Gastroesophageal sphincter (tissue), 4 donors: ENCODE measurements around the gene ARRB1. TPM values are rescaled to one million over a fixed set of nuclear protein-coding genes. Genes with fewer than 3 reads are reported as not detected.

Experiments
- ATAC-seq: fragments of 150-250 bp; one replicate; pipeline ENCODE4 v1.9.1; 2016; ENCODE audit warnings: mild to moderate bottlenecking, moderate library complexity
- H3K27ac ChIP-seq, 4 donors: fragments of 200-600 bp; sonication (generic) in 3 of 4; 1 replicate in 3 of 4; 2 replicates in 1 of 4; pipeline ENCODE4 v1.5.1; 2016 to 2019
- H3K27me3 ChIP-seq: fragments of 200-600 bp; sonication (generic); one replicate; pipeline ENCODE4 v1.5.1; 2019
- H3K36me3 ChIP-seq, 2 donors: fragments of 200-600 bp; sonication (generic); one replicate each; pipeline ENCODE4 v1.5.1; 2019; ENCODE audit warnings: control low read depth in 1 of 2
- H3K4me1 ChIP-seq, 3 donors: fragments of 200-600 bp; sonication (generic); 1 replicate in 2 of 3; 2 replicates in 1 of 3; pipeline ENCODE4 v1.5.1; 2016 to 2019; ENCODE audit warnings: control low read depth in 2 of 3
- H3K4me3 ChIP-seq, 2 donors: fragments of 200-600 bp; sonication (generic); one replicate each; pipeline ENCODE4 v1.5.1; 2019; ENCODE audit warnings: mild to moderate bottlenecking in 1 of 2, moderate library complexity in 1 of 2
- H3K9me3 ChIP-seq, 3 donors: fragments of 200-600 bp; sonication (generic); one replicate each; pipeline ENCODE4 v1.5.1; 2017 to 2019; ENCODE audit warnings: control low read depth in 2 of 3
- CTCF ChIP-seq, 4 experiments: fragments of 200-600 bp in 2 of 4; fragments of 450-650 bp in 2 of 4; sonication (generic) in 1 of 4; IDR thresholded peaks; one replicate each; pipeline ENCODE4 v1.5.1; 2017 to 2019; ENCODE audit warnings: antibody characterized with exemption in 4 of 4, mild to moderate bottlenecking in 2 of 4, moderate library complexity in 2 of 4
- EP300 ChIP-seq: sonication (generic); formaldehyde crosslinking; IDR thresholded peaks from one replicate; pipeline ENCODE4 v1.6.1; 2017; ENCODE audit warnings: antibody characterized with exemption, mild to moderate bottlenecking
- POLR2A ChIP-seq, 2 donors: fragments of 450-650 bp; IDR thresholded peaks; one replicate each; pipeline ENCODE4 v1.6.1; 2017; ENCODE audit warnings: antibody characterized with exemption in 2 of 2, mild to moderate bottlenecking in 2 of 2, moderate library complexity in 1 of 2
- POLR2AphosphoS5 ChIP-seq: sonication (generic); formaldehyde crosslinking; IDR thresholded peaks from one replicate; pipeline ENCODE4 v1.6.1; 2017; ENCODE audit warnings: antibody characterized with exemption
- WGBS, 2 donors: methylation state at CpG; one replicate each; pipeline ENCODE4 v1.1.5; 2018; ENCODE audit warnings: low coverage in 1 of 2; 5-methylcytosine and 5-hydroxymethylcytosine counted together
- total RNA-seq, 4 donors: library from RNA; depleted of rRNA; stranded (reverse); fragments of >200 nt; gene quantifications; one replicate each; pipeline ENCODE4 v1.1.0, GENCODE V29; 2016

The ARRB1 gene
- total RNA-seq, 4 donors from 2014 or later: 72.3 to 120 (median 93.0) TPM

- 97% methylated on average over 5 of the region's 27 CpGs; no CpG with 5 or more reads in 1 of the 2 donors for WGBS, 2 donors
- Histone ChIP-seq H3K27me3 (no peaks in the 10 kb centered on the region), H3K27ac (peak overlapping the region in 1 of 4 donors; percentile 22), H3K4me1 (peaks cover 0 to 9% (median 0%) of the 10 kb centered on the region in 3 donors), H3K36me3 (peaks cover 0 to 76% of the 10 kb centered on the region in 2 donors), H3K4me3 (no peak overlapping the region), H3K9me3 (no peaks in the 10 kb centered on the region)
- TF ChIP-seq CTCF (IDR thresholded peaks at IDR 0.05): no peak
- TF ChIP-seq EP300: no peak
- TF ChIP-seq POLR2AphosphoS5: no peak
- no peak for TF ChIP-seq POLR2A (IDR thresholded peaks at IDR 0.05)
- no peak for ATAC-seq
These were observed 84.1 kb downstream of the ARRB1 start for GRCh38 chr11:75267171-75267970.

GRCh38 chr11:75265851-75266531 is 85.5 kb downstream of the ARRB1 start:
- ATAC-seq: peak; percentile 34
- Histone ChIP-seq H3K36me3 (peaks cover 0 to 63% of the 10 kb centered on the region in 2 donors), H3K4me3 (no peak overlapping the region), H3K27ac (peak overlapping the region in 3 of 4 donors; percentile 22 to 51 (median 24)), H3K9me3 (no peaks in the 10 kb centered on the region), H3K4me1 (peaks cover 0 to 22% (median 0%) of the 10 kb centered on the region in 3 donors), H3K27me3 (no peaks in the 10 kb centered on the region)
- TF ChIP-seq CTCF (IDR thresholded peaks at IDR 0.05): no peak
- TF ChIP-seq EP300: no peak
- no peak for TF ChIP-seq POLR2A (IDR thresholded peaks at IDR 0.05)
- no peak for TF ChIP-seq POLR2AphosphoS5
- WGBS, 2 donors: 55 to 67% methylated on average over 13 to 15 of the region's 17 CpGs

- TF ChIP-seq POLR2AphosphoS5: no peak
- TF ChIP-seq EP300: no peak
- no peak for TF ChIP-seq POLR2A (IDR thresholded peaks at IDR 0.05)
- TF ChIP-seq CTCF (IDR thresholded peaks at IDR 0.05): no peak
- ATAC-seq: no peak
- H3K27ac ChIP-seq: peak overlapping the region in 1 of 4 donors; percentile 31
- H3K4me3 ChIP-seq: no peak overlapping the region
- no peaks in the 10 kb centered on the region for H3K27me3 ChIP-seq
- peaks cover 0 to 33% (median 2%) of the 10 kb centered on the region in 3 donors for H3K4me1 ChIP-seq
- 50 to 100% methylated on average over 1 of the region's 6 CpGs for WGBS, 2 donors
- H3K36me3 ChIP-seq: peaks cover 0 to 52% of the 10 kb centered on the region in 2 donors
- no peaks in the 10 kb centered on the region for H3K9me3 ChIP-seq
These were observed 86.5 kb downstream of the ARRB1 start for GRCh38 chr11:75264971-75265370.

GRCh38 chr11:75264356-75264755 is 87.1 kb downstream of the ARRB1 start:
- H3K4me3 ChIP-seq: no peak overlapping the region
- TF ChIP-seq CTCF (IDR thresholded peaks at IDR 0.05) (no peak), EP300 (no peak), POLR2AphosphoS5 (no peak), POLR2A (IDR thresholded peaks at IDR 0.05) (no peak)
- H3K27ac ChIP-seq: peak overlapping the region in 2 of 4 donors; percentile 2 to 31
- H3K27me3 ChIP-seq: no peaks in the 10 kb centered on the region
- ATAC-seq: no peak
- peaks cover 0 to 38% (median 2%) of the 10 kb centered on the region in 3 donors for H3K4me1 ChIP-seq
- peaks cover 0 to 46% of the 10 kb centered on the region in 2 donors for H3K36me3 ChIP-seq
- no peaks in the 10 kb centered on the region for H3K9me3 ChIP-seq
